HG03460 (cell line): Measurements from ENCODE around the gene SYCE3.

Experiments
- ATAC-seq: cut with Tn5 transposase; IDR thresholded peaks from one replicate; pipeline ENCODE4 v1.9.1; 2021; ENCODE audit not compliant: unreplicated experiment

The SYCE3 gene

GRCh38 chr22:50600967-50601668, 38.4 kb upstream of the SYCE3 start:
- ATAC-seq: no peak

- ATAC-seq: no peak
Observed at GRCh38 chr22:50600538-50600937, 37.8 kb upstream of the SYCE3 start, which contains the start of gene MAPK8IP2. MAPK8IP2 (plus strand) TSS chr22:50600793; CDS start chr22:50600819, 26 bp downstream.

- ATAC-seq: no peak
Observed at GRCh38 chr22:50599816-50600455, 37.2 kb upstream of the SYCE3 start.

- no peak for ATAC-seq
Observed at GRCh38 chr22:50597097-50597496, 34.4 kb upstream of the SYCE3 start.

GRCh38 chr22:50595189-50595588, 32.5 kb upstream of the SYCE3 start:
- ATAC-seq: no peak

GRCh38 chr22:50587407-50587806, 24.7 kb upstream of the SYCE3 start:
- no peak for ATAC-seq

- ATAC-seq: no peak
Observed at GRCh38 chr22:50586416-50586815, 23.7 kb upstream of the SYCE3 start.

- no peak for ATAC-seq
Observed at GRCh38 chr22:50585781-50586180, 23.1 kb upstream of the SYCE3 start.

- no peak for ATAC-seq
Observed at GRCh38 chr22:50585238-50585637, 22.5 kb upstream of the SYCE3 start.

GRCh38 chr22:50584106-50585096, 21.7 kb upstream of the SYCE3 start:
- ATAC-seq: no peak

- ATAC-seq: peak; percentile 27
Observed at GRCh38 chr22:50583294-50583861, 20.7 kb upstream of the SYCE3 start.

- ATAC-seq: peak; percentile 83
Observed at GRCh38 chr22:50582493-50583293, 20.0 kb upstream of the SYCE3 start, which contains the start of gene CHKB. CHKB (minus strand) TSS chr22:50582849; CDS start chr22:50582781, 68 bp downstream.

- ATAC-seq: no peak
Observed at GRCh38 chr22:50581950-50582492, 19.3 kb upstream of the SYCE3 start.

- ATAC-seq: no peak
Observed at GRCh38 chr22:50581031-50581949, 18.6 kb upstream of the SYCE3 start.

GRCh38 chr22:50579752-50580151, 17.0 kb upstream of the SYCE3 start:
- ATAC-seq: no peak

GRCh38 chr22:50578776-50579310, 16.1 kb upstream of the SYCE3 start:
- ATAC-seq: no peak

GRCh38 chr22:50577987-50578775, 15.5 kb upstream of the SYCE3 start, which contains the start of gene CPT1B:
CPT1B (minus strand) TSS chr22:50578427; CDS start chr22:50577915, 512 bp downstream.
- ATAC-seq: no peak

- ATAC-seq: no peak
Observed at GRCh38 chr22:50577697-50577986, 14.9 kb upstream of the SYCE3 start.
